GM12891 (cell line): Measurements from ENCODE around the gene LILRA2.

Experiments used
- POLR2A ChIP-seq: IDR thresholded peaks from 2 replicates; pipeline ENCODE4 v1.6.1; 2011; ENCODE audit warnings: low read depth, low read length, control low read depth
- POLR2AphosphoS5 ChIP-seq: IDR thresholded peaks from 2 replicates; pipeline ENCODE4 v1.6.1; 2011; ENCODE audit warnings: low read depth, low read length, control low read depth
- SPI1 ChIP-seq: IDR thresholded peaks from 2 replicates; pipeline ENCODE4 v1.6.1; 2011; ENCODE audit warnings: low read depth, low read length, control low read depth
- TAF1 ChIP-seq: IDR thresholded peaks from 2 replicates; pipeline ENCODE4 v1.6.1; 2011; ENCODE audit warnings: low read depth, low read length, control low read depth

DNA sequence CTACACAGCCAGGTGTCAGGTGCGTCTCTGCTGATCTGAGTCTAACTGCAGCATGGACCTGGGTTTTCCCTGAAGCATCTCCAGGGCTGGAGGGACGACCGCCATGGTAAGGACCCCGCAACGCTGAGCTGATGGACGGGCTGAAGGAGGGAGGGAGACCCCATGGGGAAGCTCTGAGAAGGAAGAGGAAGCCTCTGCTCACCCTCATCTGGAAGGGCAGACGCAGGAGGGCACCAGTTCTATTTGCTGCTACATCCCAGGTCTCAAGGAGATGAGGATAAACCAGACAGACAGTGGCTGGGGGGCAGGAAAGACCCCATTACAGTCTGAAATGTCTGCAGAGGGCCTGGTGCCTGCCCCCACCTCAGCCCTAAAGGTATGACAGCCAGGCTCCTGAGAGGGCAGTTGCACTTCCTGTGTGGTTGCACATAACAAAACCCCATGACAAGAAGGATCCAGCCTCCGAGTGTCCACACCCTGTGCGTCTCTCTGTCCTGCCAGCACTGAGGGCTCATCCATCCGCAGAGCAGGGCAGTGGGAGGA, at the start of gene LILRA2:
- TF ChIP-seq POLR2A (no peak), TAF1 (no peak), POLR2AphosphoS5 (no peak), SPI1 (peak; percentile 74)
